GM23338 (cell line): ENCODE data around the gene CHIC2. TPM values are rescaled to one million over a fixed set of nuclear protein-coding genes. Genes with fewer than 3 reads are reported as not detected.

Source experiments
- ATAC-seq: fragments of 200-7000 bp; cut with Tn5 transposase; 3 replicates; pipeline ENCODE4 v1.9.1; 2020
- DNase-seq: peaks from one replicate; pipeline ENCODE4 v3.0.0-alpha.2; 2015; ENCODE audit warnings: low spot score
- H2AFZ ChIP-seq: fragments of 200-600 bp; sonication (generic); 2 replicates; pipeline ENCODE4 v1.8.0; 2016; ENCODE audit warnings: antibody characterized with exemption, mild to moderate bottlenecking, moderate library complexity
- H3F3A ChIP-seq: fragments of 200-600 bp; sonication (generic); replicated peaks from 2 replicates; pipeline ENCODE4 v1.8.0; 2017; ENCODE audit warnings: antibody characterized with exemption, mixed run types, low read depth
- H3K27ac ChIP-seq: fragments of 200-600 bp; sonication (generic); 2 replicates; pipeline ENCODE4 v1.6.1; 2016; ENCODE audit warnings: low read depth
- H3K27me3 ChIP-seq: fragments of 200-600 bp; sonication (generic); 2 replicates; pipeline ENCODE4 v1.8.0; 2016; ENCODE audit warnings: mild to moderate bottlenecking, mixed run types, moderate library complexity; ENCODE audit not compliant: insufficient read depth
- H3K36me3 ChIP-seq: fragments of 200-600 bp; sonication (generic); 2 replicates; pipeline ENCODE4 v1.8.0; 2016; ENCODE audit warnings: mild to moderate bottlenecking; ENCODE audit not compliant: insufficient read depth
- H3K4me1 ChIP-seq: fragments of 200-600 bp; sonication (generic); 2 replicates; pipeline ENCODE4 v1.8.0; 2016; ENCODE audit warnings: mild to moderate bottlenecking, moderate library complexity; ENCODE audit not compliant: insufficient read depth
- H3K4me2 ChIP-seq: fragments of 200-600 bp; sonication (generic); 2 replicates; pipeline ENCODE4 v1.7.1; 2017; ENCODE audit warnings: mixed run types
- H3K4me3 ChIP-seq: fragments of 200-600 bp; sonication (generic); 2 replicates; pipeline ENCODE4 v1.6.1; 2016; ENCODE audit warnings: mixed run types
- H3K79me2 ChIP-seq: fragments of 200-600 bp; sonication (generic); replicated peaks from 2 replicates; pipeline ENCODE4 v1.8.0; 2017; ENCODE audit warnings: mild to moderate bottlenecking; ENCODE audit not compliant: insufficient read depth
- H3K9me2 ChIP-seq: fragments of 200-600 bp; sonication (generic); 2 replicates; pipeline ENCODE4 v1.8.0; 2017; ENCODE audit not compliant: insufficient read depth
- H4K20me1 ChIP-seq: fragments of 200-600 bp; sonication (generic); replicated peaks from 2 replicates; pipeline ENCODE4 v1.8.0; 2017; ENCODE audit warnings: mild to moderate bottlenecking; ENCODE audit not compliant: insufficient read depth
- H3K27ac Mint-ChIP-seq: 2 replicates; pipeline ENCODE4 v1.8.0; 2020; ENCODE audit warnings: inconsistent platforms, mild to moderate bottlenecking, moderate library complexity, mixed read lengths
- H3K27me3 Mint-ChIP-seq: 3 replicates; pipeline ENCODE4 v1.8.0; 2022; ENCODE audit warnings: low read depth, mild to moderate bottlenecking, moderate library complexity, mixed read lengths, inconsistent platforms; ENCODE audit not compliant: insufficient read depth, poor library complexity
- H3K36me3 Mint-ChIP-seq: 3 replicates; pipeline ENCODE4 v1.8.0; 2021; ENCODE audit warnings: low read depth, mild to moderate bottlenecking, inconsistent platforms, moderate library complexity, mixed read lengths
- H3K4me1 Mint-ChIP-seq: 3 replicates; pipeline ENCODE4 v1.8.0; 2020; ENCODE audit warnings: mild to moderate bottlenecking, inconsistent platforms, mixed read lengths
- H3K4me3 Mint-ChIP-seq: 3 replicates; pipeline ENCODE4 v1.8.0; 2021; ENCODE audit warnings: moderate library complexity, mild to moderate bottlenecking, inconsistent platforms, mixed read lengths
- H3K9me3 Mint-ChIP-seq: 3 replicates; pipeline ENCODE4 v1.8.0; 2020; ENCODE audit warnings: moderate library complexity, mild to moderate bottlenecking, inconsistent platforms, mixed read lengths
- EZH2 ChIP-seq: fragments of 200-600 bp; sonication (generic); IDR thresholded peaks from one replicate; pipeline ENCODE4 v1.8.0; 2017; ENCODE audit warnings: antibody characterized with exemption, mild to moderate bottlenecking, low read depth; ENCODE audit not compliant: unreplicated experiment
- EZH2phosphoT487 ChIP-seq: fragments of 200-600 bp; sonication (generic); IDR thresholded peaks from one replicate; pipeline ENCODE4 v1.8.1; 2018; ENCODE audit warnings: antibody characterized with exemption; ENCODE audit not compliant: unreplicated experiment
- JUNB ChIP-seq: IDR thresholded peaks from one replicate; pipeline ENCODE4 v1.6.1; 2016; ENCODE audit warnings: antibody characterized with exemption; ENCODE audit not compliant: unreplicated experiment
- NANOG ChIP-seq: IDR thresholded peaks from 2 replicates; pipeline ENCODE4 v1.6.1; 2016; ENCODE audit warnings: antibody characterized with exemption, borderline replicate concordance
- STAT1 ChIP-seq: IDR thresholded peaks from one replicate; pipeline ENCODE4 v1.6.1; 2016; ENCODE audit warnings: antibody characterized with exemption; ENCODE audit not compliant: unreplicated experiment
- ZNF114 ChIP-seq: fragments of 250-450 bp; sonication (Bioruptor Pico); IDR thresholded peaks from 2 replicates; pipeline ENCODE4 v1.5.0; 2020; ENCODE audit warnings: mild to moderate bottlenecking, moderate library complexity
- ZNF331 ChIP-seq: fragments of 250-450 bp; sonication (Bioruptor Pico); IDR thresholded peaks from 2 replicates; pipeline ENCODE4 v1.5.0; 2020; ENCODE audit warnings: low read depth, mild to moderate bottlenecking, moderate library complexity
- polyA plus RNA-seq: library from polyadenylated mRNA; unstranded; fragments of >200 nt; fragmentation: Nextera tagmentation; extraction: Ambion mirVana; gene quantifications from 2 replicates; pipeline ENCODE4 v1.2.1, GENCODE V29; 2016
- total RNA-seq: library from RNA; depleted of rRNA; stranded (reverse); fragments of >200 nt; shearing (Covaris generic); gene quantifications from 2 replicates; pipeline ENCODE4 v1.2.3, GENCODE V29; 2014
- TF ChIP-seq, protein P1 (sequence below): fragments of 250-450 bp; sonication (Bioruptor Pico); IDR thresholded peaks from 2 replicates; pipeline ENCODE4 v1.5.0; 2020; ENCODE audit warnings: mild to moderate bottlenecking, moderate library complexity
- TF ChIP-seq, protein P2 (sequence below): IDR thresholded peaks from 2 replicates; pipeline ENCODE4 v1.6.1; 2016; ENCODE audit warnings: antibody characterized with exemption
- TF ChIP-seq, protein P3 (sequence below): IDR thresholded peaks from one replicate; pipeline ENCODE4 v1.6.1; 2018; ENCODE audit warnings: antibody characterized with exemption; ENCODE audit not compliant: unreplicated experiment

The CHIC2 gene
- total and polyA plus RNA-seq, 2 experiments from 2014 or later: 17.2 to 18.3 TPM

DNA sequence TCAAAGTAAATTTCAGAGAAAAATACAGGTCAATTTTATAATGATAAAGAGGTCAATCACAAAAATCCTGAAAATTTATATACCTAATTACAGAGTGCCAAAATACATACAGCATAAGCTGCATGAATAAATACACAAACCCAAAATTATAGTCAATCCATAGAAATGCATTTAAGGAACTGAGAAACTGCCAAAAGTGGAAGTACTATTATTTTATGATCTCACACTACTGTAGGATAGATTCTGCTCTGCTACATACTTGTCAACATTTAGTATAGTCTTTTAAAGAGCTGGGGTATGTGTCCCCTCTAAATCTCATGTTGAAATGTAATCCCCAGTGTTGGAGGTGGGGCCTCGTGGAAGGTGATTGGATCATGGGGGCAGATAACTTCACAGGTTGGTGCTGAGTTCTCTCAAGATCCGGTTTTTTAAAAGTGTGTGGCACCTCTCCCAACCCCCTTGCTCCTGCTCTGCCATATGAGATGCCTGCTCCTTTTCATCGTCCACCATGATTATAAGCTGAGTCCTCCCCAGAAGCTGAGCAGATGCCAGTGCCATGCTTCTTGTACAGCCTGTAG, 31.8 kb downstream of the CHIC2 start (continued):
- TF ChIP-seq, protein P1, sequence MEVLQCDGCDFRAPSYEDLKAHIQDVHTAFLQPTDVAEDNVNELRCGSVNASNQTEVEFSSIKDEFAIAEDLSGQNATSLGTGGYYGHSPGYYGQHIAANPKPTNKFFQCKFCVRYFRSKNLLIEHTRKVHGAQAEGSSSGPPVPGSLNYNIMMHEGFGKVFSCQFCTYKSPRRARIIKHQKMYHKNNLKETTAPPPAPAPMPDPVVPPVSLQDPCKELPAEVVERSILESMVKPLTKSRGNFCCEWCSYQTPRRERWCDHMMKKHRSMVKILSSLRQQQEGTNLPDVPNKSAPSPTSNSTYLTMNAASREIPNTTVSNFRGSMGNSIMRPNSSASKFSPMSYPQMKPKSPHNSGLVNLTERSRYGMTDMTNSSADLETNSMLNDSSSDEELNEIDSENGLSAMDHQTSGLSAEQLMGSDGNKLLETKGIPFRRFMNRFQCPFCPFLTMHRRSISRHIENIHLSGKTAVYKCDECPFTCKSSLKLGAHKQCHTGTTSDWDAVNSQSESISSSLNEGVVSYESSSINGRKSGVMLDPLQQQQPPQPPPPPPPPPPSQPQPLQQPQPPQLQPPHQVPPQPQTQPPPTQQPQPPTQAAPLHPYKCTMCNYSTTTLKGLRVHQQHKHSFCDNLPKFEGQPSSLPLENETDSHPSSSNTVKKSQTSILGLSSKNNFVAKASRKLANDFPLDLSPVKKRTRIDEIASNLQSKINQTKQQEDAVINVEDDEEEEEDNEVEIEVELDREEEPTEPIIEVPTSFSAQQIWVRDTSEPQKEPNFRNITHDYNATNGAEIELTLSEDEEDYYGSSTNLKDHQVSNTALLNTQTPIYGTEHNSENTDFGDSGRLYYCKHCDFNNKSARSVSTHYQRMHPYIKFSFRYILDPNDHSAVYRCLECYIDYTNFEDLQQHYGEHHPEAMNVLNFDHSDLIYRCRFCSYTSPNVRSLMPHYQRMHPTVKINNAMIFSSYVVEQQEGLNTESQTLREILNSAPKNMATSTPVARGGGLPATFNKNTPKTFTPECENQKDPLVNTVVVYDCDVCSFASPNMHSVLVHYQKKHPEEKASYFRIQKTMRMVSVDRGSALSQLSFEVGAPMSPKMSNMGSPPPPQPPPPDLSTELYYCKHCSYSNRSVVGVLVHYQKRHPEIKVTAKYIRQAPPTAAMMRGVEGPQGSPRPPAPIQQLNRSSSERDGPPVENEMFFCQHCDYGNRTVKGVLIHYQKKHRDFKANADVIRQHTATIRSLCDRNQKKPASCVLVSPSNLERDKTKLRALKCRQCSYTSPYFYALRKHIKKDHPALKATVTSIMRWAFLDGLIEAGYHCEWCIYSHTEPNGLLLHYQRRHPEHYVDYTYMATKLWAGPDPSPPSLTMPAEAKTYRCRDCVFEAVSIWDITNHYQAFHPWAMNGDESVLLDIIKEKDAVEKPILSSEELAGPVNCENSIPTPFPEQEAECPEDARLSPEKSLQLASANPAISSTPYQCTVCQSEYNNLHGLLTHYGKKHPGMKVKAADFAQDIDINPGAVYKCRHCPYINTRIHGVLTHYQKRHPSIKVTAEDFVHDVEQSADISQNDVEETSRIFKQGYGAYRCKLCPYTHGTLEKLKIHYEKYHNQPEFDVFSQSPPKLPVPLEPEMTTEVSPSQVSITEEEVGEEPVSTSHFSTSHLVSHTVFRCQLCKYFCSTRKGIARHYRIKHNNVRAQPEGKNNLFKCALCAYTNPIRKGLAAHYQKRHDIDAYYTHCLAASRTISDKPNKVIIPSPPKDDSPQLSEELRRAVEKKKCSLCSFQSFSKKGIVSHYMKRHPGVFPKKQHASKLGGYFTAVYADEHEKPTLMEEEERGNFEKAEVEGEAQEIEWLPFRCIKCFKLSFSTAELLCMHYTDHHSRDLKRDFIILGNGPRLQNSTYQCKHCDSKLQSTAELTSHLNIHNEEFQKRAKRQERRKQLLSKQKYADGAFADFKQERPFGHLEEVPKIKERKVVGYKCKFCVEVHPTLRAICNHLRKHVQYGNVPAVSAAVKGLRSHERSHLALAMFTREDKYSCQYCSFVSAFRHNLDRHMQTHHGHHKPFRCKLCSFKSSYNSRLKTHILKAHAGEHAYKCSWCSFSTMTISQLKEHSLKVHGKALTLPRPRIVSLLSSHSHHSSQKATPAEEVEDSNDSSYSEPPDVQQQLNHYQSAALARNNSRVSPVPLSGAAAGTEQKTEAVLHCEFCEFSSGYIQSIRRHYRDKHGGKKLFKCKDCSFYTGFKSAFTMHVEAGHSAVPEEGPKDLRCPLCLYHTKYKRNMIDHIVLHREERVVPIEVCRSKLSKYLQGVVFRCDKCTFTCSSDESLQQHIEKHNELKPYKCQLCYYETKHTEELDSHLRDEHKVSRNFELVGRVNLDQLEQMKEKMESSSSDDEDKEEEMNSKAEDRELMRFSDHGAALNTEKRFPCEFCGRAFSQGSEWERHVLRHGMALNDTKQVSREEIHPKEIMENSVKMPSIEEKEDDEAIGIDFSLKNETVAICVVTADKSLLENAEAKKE (CRISPR knock-in tag): no peak
- TF ChIP-seq NANOG: no peak
- no peak for TF ChIP-seq ZNF331
- no peak for TF ChIP-seq STAT1
- TF ChIP-seq, protein P2, sequence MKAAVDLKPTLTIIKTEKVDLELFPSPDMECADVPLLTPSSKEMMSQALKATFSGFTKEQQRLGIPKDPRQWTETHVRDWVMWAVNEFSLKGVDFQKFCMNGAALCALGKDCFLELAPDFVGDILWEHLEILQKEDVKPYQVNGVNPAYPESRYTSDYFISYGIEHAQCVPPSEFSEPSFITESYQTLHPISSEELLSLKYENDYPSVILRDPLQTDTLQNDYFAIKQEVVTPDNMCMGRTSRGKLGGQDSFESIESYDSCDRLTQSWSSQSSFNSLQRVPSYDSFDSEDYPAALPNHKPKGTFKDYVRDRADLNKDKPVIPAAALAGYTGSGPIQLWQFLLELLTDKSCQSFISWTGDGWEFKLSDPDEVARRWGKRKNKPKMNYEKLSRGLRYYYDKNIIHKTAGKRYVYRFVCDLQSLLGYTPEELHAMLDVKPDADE: no peak

DNA sequence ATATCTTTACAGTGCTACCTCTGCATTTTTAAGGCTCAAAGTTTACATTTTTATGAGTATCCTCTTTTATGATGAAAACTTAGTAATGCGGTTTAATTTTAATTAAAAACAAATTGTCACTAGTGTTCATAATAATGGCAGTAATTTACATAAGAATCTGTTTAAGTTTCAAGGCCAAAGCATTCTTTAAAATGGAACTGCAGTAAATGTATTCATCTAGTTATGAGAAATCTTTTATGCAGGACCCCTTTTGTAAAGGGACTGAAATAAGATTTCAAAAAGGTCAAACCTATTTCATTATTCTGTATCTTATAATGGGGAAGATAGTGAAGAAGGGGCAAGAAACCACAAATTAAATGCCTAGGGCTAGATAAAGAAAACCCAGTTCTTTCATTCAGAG, 37.1 kb downstream of the CHIC2 start:
- Mint-ChIP-seq H3K27me3 (peaks cover 2% of the 10 kb centered on the region), H3K36me3 (peaks cover 4% of the 10 kb centered on the region; the same call in 2 of the 3 replicates), H3K9me3 (no peaks in the 10 kb centered on the region), H3K4me3 (no peak overlapping the region), H3K27ac (peak overlapping the region; percentile 92), H3K4me1 (peaks cover 35% of the 10 kb centered on the region)
- Histone ChIP-seq H3K27ac (no peak overlapping the region; the same call in 1 of the 2 replicates), H3K9me2 (no peaks in the 10 kb centered on the region), H3K4me1 (peaks cover 56% of the 10 kb centered on the region), H3K4me3 (peak overlapping the region; percentile 33), H3K36me3 (no peaks in the 10 kb centered on the region), H2AFZ (no peak overlapping the region), H4K20me1 (no peaks in the 10 kb centered on the region), H3K4me2 (peak overlapping the region; percentile 70), H3K27me3 (no peaks in the 10 kb centered on the region), H3K79me2 (0 out of 2 replicates have a peak, but pooled peaks cover 3% of the 10 kb centered on the region), H3F3A (no peaks in the 10 kb centered on the region)
- ATAC-seq (no peak), DNase-seq (no peak)
- TF ChIP-seq STAT1 (no peak), EZH2phosphoT487 (no peak), EZH2 (no peak), JUNB (no peak), ZNF114 (CRISPR knock-in tag) (no peak)
- TF ChIP-seq, protein P3, sequence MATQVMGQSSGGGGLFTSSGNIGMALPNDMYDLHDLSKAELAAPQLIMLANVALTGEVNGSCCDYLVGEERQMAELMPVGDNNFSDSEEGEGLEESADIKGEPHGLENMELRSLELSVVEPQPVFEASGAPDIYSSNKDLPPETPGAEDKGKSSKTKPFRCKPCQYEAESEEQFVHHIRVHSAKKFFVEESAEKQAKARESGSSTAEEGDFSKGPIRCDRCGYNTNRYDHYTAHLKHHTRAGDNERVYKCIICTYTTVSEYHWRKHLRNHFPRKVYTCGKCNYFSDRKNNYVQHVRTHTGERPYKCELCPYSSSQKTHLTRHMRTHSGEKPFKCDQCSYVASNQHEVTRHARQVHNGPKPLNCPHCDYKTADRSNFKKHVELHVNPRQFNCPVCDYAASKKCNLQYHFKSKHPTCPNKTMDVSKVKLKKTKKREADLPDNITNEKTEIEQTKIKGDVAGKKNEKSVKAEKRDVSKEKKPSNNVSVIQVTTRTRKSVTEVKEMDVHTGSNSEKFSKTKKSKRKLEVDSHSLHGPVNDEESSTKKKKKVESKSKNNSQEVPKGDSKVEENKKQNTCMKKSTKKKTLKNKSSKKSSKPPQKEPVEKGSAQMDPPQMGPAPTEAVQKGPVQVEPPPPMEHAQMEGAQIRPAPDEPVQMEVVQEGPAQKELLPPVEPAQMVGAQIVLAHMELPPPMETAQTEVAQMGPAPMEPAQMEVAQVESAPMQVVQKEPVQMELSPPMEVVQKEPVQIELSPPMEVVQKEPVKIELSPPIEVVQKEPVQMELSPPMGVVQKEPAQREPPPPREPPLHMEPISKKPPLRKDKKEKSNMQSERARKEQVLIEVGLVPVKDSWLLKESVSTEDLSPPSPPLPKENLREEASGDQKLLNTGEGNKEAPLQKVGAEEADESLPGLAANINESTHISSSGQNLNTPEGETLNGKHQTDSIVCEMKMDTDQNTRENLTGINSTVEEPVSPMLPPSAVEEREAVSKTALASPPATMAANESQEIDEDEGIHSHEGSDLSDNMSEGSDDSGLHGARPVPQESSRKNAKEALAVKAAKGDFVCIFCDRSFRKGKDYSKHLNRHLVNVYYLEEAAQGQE: no peak
